HG03097 (cell line): ENCODE results near the gene BMPER.

ENCODE experiments used
- ATAC-seq: cut with Tn5 transposase; IDR thresholded peaks from one replicate; pipeline ENCODE4 v1.9.1; 2021; ENCODE audit not compliant: unreplicated experiment, low FRiP score

BMPER gene

DNA sequence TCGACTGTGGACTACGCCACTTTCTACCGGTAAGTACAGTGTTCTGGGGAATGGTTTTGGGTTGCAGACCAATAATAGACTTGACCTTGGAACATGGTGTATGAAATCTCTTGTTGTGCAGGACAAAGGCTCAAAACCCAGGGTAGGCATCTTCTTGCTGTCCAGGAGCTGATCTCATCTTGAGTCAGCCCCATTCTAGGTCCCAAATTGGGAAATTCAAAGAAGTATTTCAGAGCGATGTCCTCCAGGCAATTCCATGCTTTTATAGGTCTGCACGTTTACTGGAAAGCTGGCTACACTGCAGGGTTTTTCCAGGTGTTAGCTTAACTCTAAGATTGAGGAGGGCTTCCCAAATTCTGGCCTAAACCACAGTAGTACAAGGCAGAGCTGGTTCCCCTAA, 180.7 kb downstream of the BMPER start:
- ATAC-seq: no peak

DNA sequence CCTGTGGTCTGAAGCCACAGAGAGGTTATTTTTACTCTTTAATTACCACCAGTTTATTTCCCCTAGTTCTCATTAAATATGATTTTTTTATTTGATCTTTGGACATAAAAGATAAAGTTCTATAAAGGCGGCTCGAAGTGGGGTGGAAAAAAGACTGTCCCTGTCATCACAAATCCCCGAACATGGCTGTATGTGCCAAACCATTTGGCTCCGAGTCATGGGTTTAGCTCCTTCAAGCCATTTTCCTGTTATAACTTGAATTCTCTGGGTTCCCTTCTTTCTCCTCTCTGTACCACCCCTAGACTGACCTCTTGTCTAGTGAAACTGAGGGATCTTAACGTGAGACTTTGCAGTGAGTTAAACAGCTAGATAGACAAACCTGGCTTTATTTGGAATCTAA, 181.6 kb downstream of the BMPER start:
- no peak for ATAC-seq

DNA sequence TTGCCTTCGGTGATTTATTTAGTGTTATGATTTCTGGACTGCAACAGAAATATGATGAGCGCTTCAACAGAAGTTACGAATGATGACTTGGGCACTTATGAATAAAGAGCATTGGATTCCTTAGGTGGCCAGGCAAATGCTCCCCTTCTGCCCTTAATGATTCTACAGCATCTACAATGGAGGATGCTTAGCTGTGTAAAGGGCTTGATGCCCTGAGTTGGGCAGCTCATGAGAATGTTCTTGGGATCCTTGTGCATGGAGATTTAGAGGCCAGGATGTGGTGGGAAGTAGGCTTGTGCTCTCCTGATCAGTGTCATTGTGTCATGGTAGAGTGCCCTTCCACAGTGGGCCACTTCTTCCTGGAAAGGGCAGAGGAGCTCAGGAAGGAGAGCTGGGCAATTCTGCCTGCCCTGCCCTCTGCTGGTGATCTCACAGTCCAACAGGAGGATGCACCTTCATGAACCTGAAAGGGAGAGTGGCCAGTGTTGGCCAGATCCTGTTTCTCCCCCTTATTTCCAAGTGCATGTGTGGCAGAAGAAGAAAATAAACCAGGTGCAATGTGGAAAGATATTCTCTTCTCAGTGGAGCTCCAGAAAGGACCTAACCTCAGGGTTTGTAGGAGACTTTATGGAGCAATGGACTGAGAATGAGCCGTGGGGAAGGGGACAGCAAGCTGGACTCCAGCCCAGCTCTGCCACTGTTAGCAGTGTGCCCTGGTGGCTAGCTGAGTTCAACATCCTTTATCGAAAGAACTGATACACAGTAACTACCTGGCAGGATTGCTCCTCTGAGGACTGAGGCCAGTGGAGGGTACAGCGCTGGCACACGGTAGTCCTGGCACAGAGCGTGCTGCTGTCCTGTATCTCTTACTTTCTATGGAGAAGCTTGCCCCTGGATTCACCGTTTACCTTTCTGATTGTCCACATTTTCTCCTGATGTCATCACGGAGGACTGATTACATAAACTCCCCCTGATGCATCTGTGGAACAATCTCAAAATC, 182.9 kb downstream of the BMPER start:
- no peak for ATAC-seq

DNA sequence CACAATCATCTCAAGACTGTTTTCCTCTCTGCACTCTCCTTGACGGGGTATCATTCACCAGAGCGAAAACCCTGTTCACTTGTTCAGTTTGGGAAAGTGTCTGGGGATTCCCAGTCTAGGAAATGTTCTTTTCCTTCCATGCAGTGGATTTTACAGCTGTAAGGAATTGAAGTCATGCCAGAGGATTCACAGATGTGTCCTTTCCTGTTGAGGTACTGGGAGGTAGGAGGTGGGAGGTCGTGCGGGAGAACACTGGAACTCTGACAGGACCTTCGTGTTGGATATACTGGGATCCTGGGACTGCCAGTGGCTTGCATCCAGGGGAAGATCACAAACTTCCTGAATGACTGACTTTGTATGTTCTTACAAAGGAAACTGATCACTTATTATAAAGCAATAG, 185.5 kb downstream of the BMPER start:
- no peak for ATAC-seq

DNA sequence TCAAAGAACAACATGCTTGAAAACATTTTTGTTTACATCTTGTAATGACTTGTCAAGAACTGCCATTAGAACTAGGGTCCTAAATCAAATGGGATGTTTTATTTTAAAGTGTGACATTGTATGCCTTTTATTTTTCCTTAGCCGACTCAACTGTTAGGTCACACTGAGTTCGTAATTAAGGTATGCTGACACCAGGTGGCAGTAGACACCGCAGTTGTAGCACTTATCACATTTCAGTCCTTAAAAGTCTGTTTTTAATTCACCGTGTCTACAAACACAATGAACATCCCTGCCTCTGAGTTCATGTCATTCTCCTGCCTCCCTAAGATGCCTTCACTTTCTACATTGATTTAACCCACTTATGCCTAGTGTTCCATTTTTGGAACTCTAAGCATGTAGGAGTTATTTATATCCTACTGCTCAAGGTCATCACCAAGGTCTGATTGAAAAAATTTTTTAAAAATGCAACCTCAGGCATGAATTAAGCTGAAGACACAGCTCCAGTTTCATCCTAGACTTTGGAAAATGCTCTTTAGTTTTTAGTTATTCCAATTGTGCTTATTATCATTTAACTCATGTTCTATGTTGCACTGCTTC, 186.1 kb downstream of the BMPER start:
- no peak for ATAC-seq

DNA sequence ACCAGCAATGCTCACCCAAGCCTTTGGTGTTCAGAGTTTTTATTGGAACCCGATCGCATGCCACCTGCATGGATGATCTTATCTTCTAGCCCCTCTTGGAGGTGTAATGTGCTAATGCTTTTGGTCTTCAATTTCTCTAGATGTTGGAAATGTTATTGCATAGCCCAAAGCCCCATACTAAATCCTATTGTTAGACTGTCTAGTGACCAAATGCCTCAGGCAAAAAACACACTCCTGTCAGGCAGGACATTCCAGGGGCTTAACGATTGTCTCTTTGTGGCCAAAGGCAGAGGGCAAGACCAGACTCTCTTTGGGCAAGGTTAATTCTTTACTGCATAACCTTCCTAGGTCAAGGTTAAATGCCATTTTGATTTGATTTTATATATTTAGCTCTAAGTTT, 187.9 kb downstream of the BMPER start:
- no peak for ATAC-seq

DNA sequence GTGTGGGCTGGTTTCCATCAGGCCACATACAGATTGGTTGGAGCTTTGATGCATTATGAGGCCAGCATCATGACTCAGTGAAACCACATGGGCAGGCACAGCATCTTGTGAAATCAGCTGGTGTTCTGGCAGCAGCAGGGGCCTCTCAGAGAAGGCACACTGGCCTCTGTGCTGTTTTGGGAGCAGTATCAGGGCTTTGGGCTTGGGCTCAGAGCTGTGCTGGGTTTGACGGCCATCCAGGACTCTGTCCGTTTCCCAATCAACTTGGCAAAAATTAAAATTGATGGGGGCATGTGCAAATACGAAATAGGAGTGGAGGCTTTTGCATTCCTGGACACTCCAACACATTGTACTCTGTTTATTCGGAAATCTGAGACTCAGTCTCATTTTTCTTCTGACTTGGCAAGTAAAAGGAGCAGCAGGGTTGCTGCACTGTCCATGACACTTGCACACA, 190.9 kb downstream of the BMPER start:
- no peak for ATAC-seq

DNA sequence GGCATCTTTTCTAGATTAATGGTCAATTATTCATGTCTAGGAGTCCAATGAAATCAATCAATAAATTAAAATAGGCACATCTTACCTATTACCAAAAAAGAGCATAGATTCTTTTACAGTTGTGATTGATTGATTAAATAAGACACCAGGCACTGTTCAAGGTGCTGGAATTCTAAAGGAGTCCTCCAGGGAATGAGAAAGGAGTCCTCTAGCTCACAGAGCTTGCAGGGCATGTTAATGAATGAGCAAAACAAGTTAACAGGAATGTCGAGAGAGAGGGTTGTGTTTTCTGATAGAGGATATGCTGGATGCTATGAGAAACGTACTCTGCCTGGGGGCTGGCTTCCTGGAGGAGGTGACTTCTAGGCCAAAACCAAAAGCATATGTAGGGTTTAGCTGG, 191.4 kb downstream of the BMPER start:
- ATAC-seq: no peak

DNA sequence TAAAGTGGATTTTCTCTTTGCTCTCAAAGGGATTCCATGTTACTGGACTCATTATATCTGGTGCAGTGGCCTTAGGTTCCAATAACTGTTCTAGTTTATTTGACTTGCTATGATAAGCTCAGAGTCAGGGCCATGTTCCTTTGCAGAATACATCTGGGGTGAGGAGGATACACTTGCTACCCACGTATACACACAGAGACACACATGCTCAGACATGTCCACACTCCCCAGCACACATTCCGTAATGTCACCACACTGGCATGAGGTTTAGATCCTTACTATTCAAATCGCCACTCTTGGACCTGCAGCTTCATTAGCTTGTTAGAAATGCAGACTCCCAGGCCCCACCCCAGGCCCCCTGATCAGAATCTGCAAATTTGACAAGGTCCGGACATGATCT, 195.3 kb downstream of the BMPER start:
- ATAC-seq: no peak

DNA sequence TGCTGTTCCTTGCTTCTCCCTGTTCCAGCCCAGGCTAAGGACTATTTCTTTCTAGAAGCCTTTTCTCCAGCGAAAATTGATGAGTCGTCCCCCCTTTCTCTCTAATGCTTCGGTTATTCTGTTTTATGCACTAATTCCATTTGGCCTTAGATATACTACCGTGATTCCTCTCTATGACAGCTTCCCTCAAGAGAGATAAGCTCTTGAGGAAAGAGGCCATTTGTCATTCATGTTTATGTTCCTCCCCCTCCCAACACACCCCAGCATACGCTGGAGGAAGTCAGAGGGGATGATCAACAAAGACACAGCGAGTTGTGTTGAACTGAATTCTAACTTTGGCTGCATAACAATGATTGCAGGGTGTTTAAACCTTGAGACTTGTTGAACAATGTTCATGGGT, 198.8 kb downstream of the BMPER start:
- no peak for ATAC-seq

DNA sequence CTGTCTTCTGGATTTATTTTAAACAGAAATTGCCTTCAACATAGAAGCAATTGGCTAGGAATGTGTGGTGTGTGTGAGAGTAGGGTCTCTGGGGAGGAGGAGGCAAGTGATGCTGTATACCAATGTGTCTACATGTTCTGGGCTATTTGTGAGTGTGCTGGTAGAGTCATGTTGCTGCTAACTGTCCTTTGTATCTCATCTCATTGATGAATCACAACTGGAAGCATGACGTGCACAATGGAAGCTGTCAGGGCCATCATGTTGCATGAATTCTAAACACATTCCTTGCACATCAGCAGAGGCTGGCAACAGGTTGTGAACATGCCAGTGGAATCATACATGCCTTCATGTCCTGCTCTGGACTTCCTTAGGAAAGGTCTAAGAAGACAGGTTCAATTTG, 199.7 kb downstream of the BMPER start:
- no peak for ATAC-seq

DNA sequence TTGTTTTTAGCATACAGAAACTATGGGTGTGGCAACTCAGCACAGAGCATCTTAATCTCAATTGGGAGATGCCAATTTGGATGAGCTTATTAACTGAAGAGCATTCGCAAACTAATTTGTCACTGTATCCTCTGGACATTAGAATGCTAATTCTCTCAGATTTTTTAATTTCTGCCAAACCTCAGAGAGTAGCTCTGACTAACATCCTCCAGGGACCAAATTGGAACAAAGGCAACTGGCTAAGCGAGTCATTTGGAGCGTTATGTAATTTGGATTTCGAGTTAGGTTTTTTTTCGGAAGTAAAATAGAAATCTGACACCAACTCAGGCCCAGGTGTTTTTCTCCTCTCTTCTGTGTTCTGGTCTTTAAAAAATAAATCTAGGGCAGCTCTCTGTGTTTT, 201.9 kb downstream of the BMPER start:
- no peak for ATAC-seq

DNA sequence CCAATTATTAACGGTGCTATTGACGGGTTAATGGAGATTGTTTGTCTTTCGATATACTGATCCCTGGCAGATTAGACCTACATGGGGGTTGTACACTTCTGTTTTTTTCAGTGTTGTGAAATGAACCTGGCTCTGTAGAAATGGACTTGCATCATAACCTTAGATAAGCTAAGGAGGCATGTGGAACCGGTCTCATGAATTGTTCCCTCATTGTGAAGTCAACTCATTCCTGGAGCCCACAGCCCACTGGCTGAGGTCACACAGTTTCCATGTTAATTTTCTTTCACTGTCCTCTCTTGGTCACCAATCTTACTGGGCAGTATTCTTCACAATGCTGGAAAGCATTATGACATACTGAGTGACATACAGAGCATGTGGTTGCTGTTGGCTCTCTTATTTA, 202.8 kb downstream of the BMPER start:
- no peak for ATAC-seq

DNA sequence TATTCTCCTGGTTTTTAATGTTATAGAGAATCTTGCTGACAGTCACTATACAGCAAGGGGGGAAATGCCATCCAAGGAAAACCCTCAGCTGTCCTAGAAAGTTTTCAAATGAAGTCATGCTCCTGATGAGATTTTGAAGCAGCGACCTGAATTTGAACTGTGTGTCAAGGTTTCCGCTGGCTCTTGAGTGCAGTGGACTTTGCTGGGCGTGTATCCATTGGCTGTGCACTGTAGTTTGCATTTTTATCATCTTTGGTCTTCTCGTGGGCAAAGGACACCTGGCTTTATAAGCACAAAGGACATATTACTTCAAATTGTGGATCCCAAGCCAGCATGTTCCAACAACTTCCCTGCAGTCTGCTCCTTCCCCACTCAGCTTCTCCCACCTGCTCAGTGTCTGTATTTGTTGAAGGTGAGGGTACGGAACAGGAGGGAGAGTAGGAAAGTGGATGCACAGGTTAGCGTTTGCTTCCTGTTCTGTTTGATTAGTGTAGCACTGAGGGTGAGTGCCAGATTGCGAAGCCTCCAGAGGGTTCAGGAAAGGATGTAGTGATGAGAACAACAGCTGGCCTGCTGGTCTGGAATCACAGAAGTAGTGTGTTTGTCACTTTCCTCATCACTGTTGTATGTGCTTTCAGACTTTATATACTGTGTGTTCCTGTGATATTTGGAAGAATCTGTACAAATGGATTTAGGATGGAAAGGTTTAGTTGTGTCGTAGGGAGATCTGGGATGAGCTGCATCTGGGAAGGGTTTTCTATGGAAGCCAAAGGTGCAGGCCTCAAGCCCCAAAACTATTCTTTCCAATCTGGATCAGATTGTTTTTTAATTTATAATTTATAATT, 204.8 kb downstream of the BMPER start:
- no peak for ATAC-seq

DNA sequence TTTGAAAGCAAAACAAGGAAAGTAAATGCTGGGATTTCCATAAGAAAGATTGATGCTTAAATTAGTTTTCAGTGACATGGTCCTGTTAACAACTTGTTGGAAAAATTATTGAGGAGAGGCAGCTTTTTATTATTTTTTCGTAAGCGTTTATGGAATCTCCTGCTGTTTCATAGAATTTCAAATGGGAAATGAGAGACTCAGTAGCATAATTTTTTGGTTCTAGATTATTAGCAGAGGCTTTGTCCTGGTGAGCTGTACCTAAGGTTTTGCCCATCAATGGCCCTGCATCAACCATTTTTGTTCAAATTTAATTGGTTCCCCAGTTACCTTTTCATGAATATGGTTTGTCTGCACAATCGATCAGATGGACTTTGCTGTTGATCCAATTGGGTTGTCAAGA, 205.7 kb downstream of the BMPER start:
- no peak for ATAC-seq

DNA sequence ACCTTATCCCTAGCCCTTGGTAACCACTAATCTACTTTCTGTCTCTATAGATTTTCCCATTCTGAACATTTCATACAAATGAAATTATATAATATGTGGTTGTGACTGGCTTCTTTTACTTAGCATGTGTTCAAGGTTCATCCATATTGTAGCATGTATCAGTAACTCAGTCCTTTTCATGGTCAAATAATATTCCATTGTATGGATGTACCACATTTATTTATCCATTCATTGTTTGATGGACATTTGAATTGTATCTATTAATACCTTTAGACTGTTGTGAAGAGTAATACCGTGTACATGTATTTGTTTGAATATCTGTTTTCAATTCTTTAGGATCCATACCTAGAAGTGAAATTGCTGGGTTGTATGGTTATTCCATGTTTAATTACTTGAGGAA, 210.2 kb downstream of the BMPER start:
- ATAC-seq: no peak

DNA sequence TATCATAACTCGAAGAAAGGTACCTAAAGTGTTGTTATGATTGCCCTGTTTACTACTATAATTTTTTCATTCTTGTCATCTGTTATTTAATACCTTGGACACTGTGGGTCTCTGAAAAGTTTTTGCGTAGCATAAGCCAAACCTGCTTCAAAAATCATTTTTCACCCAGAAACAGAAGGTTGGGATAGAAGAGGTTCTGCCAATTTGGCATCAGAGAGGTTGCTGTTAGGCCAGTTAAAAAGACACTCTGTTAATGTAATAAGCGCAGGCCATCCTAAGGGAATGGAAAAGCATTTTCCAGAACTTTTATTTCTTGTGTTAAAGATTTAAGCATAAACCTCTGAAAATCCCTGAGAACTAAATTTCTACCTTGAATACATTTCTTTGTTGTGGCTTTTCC, 212.2 kb downstream of the BMPER start:
- ATAC-seq: no peak

DNA sequence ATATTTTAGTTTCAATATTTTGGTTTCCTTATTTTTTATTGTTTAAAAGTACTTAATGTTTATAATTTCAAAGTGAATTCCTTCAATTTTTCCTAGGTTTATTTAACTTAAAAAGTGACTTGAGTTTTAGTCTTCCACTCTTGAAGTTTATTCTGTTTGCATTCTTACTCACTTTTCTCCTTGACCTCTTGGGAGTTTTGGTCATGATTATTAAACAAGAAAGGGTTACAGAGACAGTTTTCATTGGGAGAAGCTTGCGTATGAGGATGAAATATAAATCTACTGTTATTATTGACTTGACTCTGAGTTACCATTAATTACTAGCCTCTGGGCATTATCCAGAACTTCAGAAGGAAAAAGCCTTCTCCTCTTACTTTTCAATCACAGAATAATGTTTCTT, 216.0 kb downstream of the BMPER start:
- ATAC-seq: no peak

DNA sequence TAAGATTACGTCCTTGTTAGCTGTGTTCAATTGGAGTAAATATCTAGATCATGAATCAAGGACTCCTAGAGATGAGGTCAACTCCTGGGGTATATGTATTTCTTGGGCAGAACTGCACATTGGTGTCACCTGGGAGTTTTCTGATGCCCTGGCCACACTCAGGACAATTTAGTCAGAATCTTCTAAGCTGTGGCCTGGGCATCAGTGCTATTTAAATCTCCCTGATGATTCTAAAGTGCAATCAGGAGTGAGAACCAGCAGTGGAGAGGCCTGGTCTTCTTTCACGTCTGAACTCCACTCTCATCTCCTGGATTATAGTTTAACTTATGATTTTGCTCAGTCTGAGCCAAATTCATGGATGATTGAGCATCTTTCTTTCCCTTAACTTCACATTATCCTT, 218.0 kb downstream of the BMPER start:
- no peak for ATAC-seq

DNA sequence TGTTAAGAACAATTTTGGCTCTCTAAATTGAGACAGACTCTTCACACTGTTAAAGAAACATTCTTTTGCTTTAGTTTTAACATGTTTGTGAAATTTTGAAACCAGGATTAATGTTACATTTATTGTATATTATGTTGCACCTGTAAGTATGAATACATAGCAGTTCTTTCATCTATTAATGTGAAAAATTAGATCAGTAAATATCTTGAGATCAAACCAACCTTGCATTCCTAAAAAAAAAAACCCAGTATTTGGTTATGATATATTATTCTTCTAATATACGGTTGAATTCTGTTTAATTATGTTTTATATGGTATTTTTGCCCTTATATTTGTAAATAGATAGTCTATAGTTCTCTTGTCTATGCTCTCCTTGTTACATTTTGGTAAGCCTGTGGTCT, 219.4 kb downstream of the BMPER start:
- no peak for ATAC-seq

DNA sequence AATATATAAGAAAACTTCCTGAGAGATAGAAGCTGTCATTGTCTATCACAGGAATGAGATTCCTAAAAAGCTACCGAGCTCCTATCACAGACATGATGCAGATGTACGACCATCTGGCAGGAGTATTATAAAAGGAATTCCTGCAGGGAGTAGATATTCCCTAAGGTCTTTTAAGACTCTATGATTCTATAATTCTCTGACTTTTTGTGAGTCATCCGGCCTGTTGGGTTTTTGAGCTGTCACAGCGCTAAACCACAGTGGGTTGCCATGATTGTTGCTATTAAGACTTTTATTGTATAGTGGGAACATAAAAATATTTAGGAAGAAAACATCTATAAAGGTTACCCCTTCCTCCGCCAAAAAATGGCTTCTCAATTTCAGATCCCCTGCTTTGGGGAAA, 223.4 kb downstream of the BMPER start:
- no peak for ATAC-seq
